Globus pallidus (tissue), 1 donor: Measurements from ENCODE around the gene ZFP36L2.

Experiments used
- DNase-seq: peaks from one replicate; pipeline ENCODE4 v3.0.0-alpha.2; 2015; ENCODE audit warnings: low spot score

Gene ZFP36L2

GRCh38 chr2:43226558-43226954 is at the start of gene ZFP36L2:
TSS of gene ZFP36L2 (minus strand) at chr2:43226606. CDS start at chr2:43226315, 291 bp downstream.
- peak; percentile 98 for DNase-seq

DNA sequence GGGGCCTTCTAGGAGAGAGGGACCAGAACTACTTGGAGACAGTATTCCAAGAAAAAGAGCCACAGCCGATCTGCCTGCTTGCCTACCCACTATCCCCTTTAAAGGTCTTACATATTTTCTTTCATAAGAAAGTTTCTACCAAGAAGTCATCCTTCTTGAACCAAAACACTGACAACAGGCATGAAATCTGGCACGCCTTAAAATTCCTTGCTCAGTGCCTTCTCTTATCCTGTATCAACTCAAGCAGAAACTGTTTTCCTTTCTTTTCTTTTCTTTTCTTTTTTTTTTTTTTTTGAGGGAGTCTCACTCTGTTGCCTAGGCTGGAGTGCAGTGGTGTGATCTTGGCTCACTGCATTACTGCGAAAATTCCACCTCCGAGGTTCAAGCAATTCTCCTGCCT is 48.3 kb upstream of the ZFP36L2 start:
- DNase-seq, result no peak

DNA sequence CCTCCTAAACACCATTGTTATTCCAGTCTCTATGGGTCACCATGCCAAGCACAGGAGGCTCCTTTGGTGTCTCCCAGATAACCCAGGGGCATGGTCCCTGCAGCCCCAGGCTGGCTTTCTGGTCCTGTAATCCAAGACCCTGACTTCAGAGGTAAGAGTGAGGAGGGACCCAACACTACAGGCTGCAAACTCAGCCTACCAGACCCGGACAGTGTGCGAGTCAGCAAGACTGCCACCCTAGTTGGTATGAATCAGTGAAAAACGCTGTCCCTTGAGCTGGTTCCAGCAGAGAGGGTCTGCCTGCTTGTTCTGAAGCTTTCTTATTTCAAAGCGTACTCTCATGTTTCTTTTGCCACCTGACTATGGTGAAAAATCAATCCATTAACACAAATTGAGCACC is 47.6 kb upstream of the ZFP36L2 start:
- no peak for DNase-seq

DNA sequence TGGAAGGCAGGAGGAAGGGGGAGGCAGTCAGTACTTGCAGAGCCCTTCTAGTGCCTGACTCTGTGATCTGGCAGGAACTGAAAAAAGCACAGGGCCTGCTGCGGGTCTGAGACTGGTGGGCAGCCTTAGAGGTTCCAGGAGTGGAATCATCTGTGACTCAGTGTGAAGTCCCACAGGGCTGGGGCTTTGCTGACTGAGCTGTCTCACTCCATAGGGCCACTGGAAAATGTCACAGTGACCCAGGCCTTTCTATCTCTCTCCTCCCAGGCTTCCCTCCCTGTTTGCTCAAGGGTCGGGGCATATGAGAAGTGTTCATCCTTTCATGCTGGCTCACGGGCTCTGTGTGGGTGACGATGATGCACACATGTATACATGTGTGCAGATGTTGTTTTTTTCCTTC is 47.1 kb upstream of the ZFP36L2 start:
- no peak for DNase-seq

DNA sequence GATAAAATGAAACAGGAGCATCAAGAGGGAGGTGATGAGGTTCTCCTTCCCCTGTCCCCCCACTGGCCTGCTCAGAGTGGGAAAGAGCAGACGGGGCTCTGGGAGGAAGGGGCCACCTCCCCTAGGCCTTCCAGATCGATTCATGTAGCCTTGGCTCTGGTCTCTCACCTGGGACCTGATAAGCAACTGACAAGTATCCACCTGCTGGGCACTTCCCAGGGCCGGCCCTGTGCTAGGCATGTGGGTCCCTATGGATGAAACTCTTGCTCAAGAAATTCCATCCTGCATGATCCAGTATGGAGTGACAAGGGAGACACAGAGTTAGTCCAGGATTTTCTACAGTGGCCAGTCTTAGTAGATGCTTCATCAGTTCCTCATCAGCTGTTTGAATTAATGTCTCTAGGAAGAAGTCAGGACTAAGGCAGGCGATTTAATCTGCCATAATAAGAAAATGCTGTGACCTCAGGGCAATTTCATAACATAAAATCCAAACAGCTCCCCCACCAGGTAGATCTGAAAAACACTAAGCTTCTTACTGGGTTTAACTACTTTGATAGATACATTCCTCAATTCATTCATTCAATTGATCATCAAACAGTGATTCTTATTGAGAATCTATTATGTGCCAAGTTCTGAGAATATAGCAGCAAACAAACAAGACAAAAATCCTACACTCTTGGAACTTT is 44.7 kb upstream of the ZFP36L2 start:
- no peak for DNase-seq

DNA sequence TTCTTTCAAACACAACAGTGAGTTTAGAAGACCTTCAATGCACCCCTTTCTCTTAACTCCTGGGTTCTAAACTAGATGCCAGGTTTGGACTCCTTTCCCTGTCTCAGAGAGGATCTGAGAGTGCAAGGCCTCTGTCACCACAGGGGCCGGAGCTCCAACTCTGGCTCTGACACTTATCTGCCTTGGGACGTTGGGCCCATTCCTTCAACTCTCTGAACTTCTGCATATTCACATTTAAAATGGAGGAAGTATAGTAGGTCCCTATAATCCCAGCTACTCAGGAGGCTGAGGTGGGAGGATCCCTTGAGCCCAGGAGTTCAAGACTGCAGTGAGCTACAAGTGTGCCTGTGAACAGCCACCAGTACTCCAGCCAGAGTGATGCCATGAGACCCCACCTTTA is 44.1 kb upstream of the ZFP36L2 start:
- DNase-seq, result no peak

DNA sequence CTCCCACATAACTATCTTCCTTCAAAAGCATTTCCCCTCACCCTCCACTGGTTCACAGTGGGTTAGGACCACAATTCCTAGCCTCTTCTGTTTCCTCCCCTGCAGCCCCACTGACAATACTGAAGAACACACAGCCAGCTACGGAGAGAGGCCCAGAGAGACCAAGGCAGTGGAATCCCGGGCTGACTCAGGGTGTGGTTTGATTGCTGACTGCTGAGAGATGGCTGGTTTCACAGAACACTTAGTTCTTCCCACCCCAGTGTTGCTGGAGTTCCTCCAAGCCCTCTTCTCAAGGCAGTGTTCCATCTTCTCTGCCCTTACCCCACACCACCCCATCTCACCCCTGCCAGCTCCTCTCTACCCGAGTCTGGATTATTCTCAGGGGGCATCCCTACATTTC is 43.3 kb upstream of the ZFP36L2 start:
- DNase-seq, result no peak

DNA sequence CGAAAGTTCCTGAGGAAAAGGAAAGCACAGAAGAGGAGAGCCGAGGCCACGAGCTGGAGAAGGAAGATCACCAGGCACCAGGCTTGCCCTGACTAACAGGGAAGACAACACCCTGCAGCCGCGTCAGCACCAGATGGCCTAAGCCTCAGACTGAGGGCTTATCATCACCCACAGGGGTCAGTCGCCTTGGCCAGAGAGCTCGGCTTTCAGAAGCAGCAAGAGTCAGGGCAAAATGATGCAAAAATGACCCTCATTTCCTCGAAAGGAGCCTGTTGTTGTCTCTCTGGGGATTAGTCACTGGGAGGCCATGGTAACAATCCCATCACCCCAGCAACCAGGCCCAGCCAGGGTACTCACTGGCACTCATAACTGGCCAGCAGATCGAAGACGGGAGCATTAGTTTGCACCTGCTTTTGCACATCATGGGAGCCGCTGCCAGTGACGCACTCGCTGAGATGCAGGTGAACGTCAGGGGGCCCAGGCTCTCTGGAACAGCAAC is 42.7 kb upstream of the ZFP36L2 start:
- no peak for DNase-seq

GRCh38 chr2:43268066-43268953 is 41.9 kb upstream of the ZFP36L2 start:
- DNase-seq, result no peak

DNA sequence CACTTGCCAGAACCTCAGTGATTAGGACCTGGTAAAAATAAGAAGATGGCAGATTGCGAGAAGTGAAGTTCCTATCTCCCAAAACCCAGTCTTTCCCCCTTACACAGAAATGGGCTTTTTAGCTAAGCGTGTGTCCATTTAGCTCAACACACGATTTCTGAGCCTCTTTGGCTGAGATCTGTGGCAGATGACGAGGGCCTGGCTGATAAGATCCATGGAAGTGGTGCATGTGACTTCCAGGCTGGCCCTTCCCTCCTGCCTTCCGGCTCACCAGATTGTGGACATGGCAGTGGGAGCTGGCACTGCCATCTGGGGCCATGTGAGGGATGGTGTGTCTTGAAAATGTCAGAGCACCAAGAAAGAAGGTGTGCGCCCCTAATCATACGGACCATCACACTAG is 41.0 kb upstream of the ZFP36L2 start:
- no peak for DNase-seq

DNA sequence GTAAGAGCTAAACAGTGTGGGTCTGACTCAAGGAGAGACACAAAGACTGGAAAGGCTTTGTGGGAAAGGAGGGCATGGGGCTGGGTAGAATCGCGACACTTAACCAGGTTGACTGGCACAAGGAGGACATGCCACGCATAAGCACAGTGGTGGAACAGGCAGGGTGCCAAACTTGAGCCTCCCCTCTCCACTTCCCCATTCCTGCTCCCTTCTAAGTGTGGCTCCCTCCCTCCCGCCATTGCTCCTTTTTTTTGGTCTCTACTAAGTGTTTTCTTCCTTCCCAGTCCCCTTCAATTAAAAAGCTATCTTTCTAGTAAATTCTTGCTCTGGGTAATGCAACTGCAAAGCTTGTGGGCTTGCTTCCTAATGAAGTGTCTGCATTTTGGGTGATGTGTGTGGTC is 40.3 kb upstream of the ZFP36L2 start:
- DNase-seq, result peak; percentile 34

GRCh38 chr2:43265421-43265820 is 39.0 kb upstream of the ZFP36L2 start:
- DNase-seq, result no peak

DNA sequence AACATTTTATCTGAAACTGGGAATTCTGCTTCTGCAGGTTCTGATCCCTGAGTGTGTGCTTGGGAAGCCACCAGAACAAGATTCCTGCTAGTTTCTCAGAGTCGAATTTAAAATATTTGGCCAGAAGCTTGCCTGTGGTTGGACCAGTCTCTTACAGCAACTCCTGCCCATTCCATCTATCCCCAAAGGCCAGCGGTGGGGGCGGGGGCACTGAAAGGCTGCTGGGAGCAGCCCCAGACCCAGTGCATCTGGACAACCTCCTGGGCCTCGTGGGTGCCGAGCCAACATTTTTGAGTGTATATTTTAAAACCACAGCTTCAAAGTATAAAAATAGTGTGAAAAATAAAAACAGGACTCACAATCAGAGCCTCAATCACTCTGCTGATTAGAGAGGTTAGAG is 38.6 kb upstream of the ZFP36L2 start:
- DNase-seq, result no peak

GRCh38 chr2:43262951-43263350 is 36.5 kb upstream of the ZFP36L2 start:
- no peak for DNase-seq

DNA sequence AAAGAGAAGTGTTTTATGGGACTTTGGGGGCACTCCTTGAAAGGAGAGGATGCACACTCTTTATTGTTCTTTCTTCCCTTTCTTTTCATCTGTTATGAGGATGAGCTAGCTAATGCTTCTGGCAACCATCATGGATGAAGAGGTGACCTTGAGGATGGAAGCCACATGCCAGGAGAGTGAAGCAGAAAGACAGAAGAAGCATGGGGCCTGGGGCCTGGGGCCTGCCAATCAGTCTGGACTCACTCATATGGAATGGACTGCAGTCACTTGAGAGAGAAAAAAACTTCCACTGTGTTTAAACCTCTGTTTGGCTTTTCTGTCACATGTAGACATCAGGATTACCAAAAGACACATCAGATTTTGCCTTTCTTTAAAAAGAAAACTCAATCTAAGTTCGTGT is 35.8 kb upstream of the ZFP36L2 start:
- DNase-seq, result no peak

GRCh38 chr2:43259512-43259911 is 33.1 kb upstream of the ZFP36L2 start:
- DNase-seq, result no peak

GRCh38 chr2:43258547-43259156 is 32.2 kb upstream of the ZFP36L2 start:
- DNase-seq, result no peak

- no peak for DNase-seq
These were observed 29.0 kb upstream of the ZFP36L2 start for GRCh38 chr2:43255296-43255910.

GRCh38 chr2:43254331-43254730 is 27.9 kb upstream of the ZFP36L2 start:
- DNase-seq, result no peak

- DNase-seq, result no peak
These were observed 24.8 kb upstream of the ZFP36L2 start for GRCh38 chr2:43251171-43251731.

- DNase-seq, result no peak
These were observed 23.6 kb upstream of the ZFP36L2 start for GRCh38 chr2:43250015-43250414.

DNA sequence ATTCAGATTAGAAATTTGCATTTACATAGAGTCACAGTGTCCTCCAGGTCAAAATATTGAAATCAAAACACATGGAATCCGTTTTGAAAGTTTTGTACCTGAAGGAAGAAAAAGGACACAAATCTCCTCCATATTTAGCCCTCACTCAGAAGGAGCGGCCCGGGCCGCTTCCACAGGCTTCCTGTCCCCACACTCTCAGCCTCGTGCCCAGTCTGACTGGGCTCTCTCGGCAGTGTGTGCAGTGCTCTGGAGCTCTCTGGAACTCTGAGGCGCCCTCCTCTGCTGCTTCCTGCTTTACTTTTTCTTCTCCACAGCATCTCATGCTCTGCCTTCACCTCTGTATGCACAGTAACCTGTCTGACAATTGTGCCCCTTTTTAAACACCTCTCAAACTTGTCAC is 22.2 kb upstream of the ZFP36L2 start:
- DNase-seq, result no peak
